A673 (cell line): Measurements from ENCODE around the gene TRPM4. TPM values are rescaled to one million over a fixed set of nuclear protein-coding genes. Genes with fewer than 3 reads are reported as not detected.

Experiments used
- BruUV-seq: library from RNA; stranded (reverse); fragments of 400-500 nt; replicated peaks from 2 replicates; lab custom pipeline; 2021; lab: Mats Ljungman, UMichigan
- CTCF ChIA-PET: fragments of 300-600 bp; sonication (Branson Sonifier 250); formaldehyde crosslinking; loops from one replicate; lab custom pipeline; 2022; ENCODE audit warnings: antibody characterized with exemption; lab: Charles Lee
- POLR2A ChIA-PET: fragments of 300-600 bp; sonication (Branson Sonifier 250); formaldehyde crosslinking; loops from one replicate; lab custom pipeline; 2022; ENCODE audit warnings: antibody characterized with exemption; ENCODE audit not compliant: low non-redundant PET; lab: Charles Lee
- DNase-seq: peaks from one replicate; pipeline ENCODE4 v3.0.0-alpha.2; 2015; ENCODE audit warnings: low spot score
- H3K27ac ChIP-seq: fragments of 200-600 bp; sonication (generic); 2 replicates; pipeline ENCODE4 v1.5.1; 2016; ENCODE audit warnings: mixed run types, low read depth, mild to moderate bottlenecking, mixed read lengths, antibody characterized with exemption, low read length; ENCODE audit not compliant: poor library complexity, severe bottlenecking
- H3K27me3 ChIP-seq: fragments of 200-600 bp; sonication (generic); replicated peaks from 2 replicates; pipeline ENCODE4 v1.6.1; 2017; ENCODE audit warnings: mixed run types, low read depth, mild to moderate bottlenecking, mixed read lengths, antibody characterized with exemption, low read length; ENCODE audit not compliant: insufficient read depth, poor library complexity
- H3K36me3 ChIP-seq: fragments of 200-600 bp; sonication (generic); 2 replicates; pipeline ENCODE4 v1.6.1; 2016; ENCODE audit warnings: mixed run types, mild to moderate bottlenecking, mixed read lengths, antibody characterized with exemption, low read length; ENCODE audit not compliant: insufficient read depth, poor library complexity, severe bottlenecking
- H3K4me1 ChIP-seq: fragments of 200-600 bp; sonication (generic); 2 replicates; pipeline ENCODE4 v1.6.1; 2017; ENCODE audit warnings: mixed run types, mild to moderate bottlenecking, mixed read lengths, antibody characterized with exemption, low read length; ENCODE audit not compliant: insufficient read depth, poor library complexity, severe bottlenecking
- H3K4me3 ChIP-seq: fragments of 200-600 bp; sonication (generic); 2 replicates; pipeline ENCODE4 v1.5.1; 2016; ENCODE audit warnings: low read depth, mixed run types, mild to moderate bottlenecking, mixed read lengths, low read length; ENCODE audit not compliant: poor library complexity, severe bottlenecking
- H3K9me3 ChIP-seq: fragments of 200-600 bp; sonication (generic); 2 replicates; pipeline ENCODE4 v1.6.1; 2016; ENCODE audit warnings: mixed run types, low read depth, mild to moderate bottlenecking, mixed read lengths, antibody characterized with exemption, low read length; ENCODE audit not compliant: poor library complexity, severe bottlenecking
- CTCF ChIP-seq: fragments of 300-800, 200-600 bp; sonication (generic); conservative IDR thresholded peaks from 2 replicates; pipeline ENCODE4 v1.5.1; 2017; ENCODE audit warnings: low read depth, mild to moderate bottlenecking, antibody characterized with exemption, low read length, moderate library complexity, mixed read lengths
- EZH2 ChIP-seq: fragments of 200-600 bp; sonication (generic); IDR thresholded peaks from 2 replicates; pipeline ENCODE4 v1.6.1; 2017; ENCODE audit warnings: borderline replicate concordance, low read depth, mild to moderate bottlenecking, mixed read lengths, antibody characterized with exemption, low read length; ENCODE audit not compliant: poor library complexity, severe bottlenecking
- intact Hi-C: fragments of 100-400 bp; cut with micrococcal nuclease; formaldehyde crosslinking; loops from one replicate; pipeline ENCODE4 v1.10.0; 2022; ENCODE audit not compliant: unreplicated experiment
- total RNA-seq: library from RNA; stranded (reverse); gene quantifications from 2 replicates; pipeline ENCODE4 v1.2.3, GENCODE V29; 2021

The TRPM4 gene
- total RNA-seq, 1 experiment from 2014 or later: 107 TPM

- intact Hi-C loops: no loop called here
- H3K27ac ChIP-seq: no peak overlapping the region
- no TSS peak for BruUV-seq
- no peak overlapping the region for H3K4me3 ChIP-seq
- peaks cover 5% of the 10 kb centered on the region for H3K4me1 ChIP-seq
- no peaks in the 10 kb centered on the region for H3K9me3 ChIP-seq
- H3K27me3 ChIP-seq: no peaks in the 10 kb centered on the region
- POLR2A ChIA-PET: no interaction called here
- TF ChIP-seq EZH2: no peak
- TF ChIP-seq CTCF: no peak
- H3K36me3 ChIP-seq: peaks cover 36% of the 10 kb centered on the region
- no peak for DNase-seq
- CTCF ChIA-PET: no interaction called here
Observed at GRCh38 chr19:49190781-49191180, 33.2 kb downstream of the TRPM4 start.

- DNase-seq: no peak
- POLR2A ChIA-PET: interaction anchor here (0.6 kb wide), 1 partner anchor 674 kb away, joined by 5 read pairs; the partner anchor contains the start of gene PNKP
- no TSS peak for BruUV-seq
Observed at GRCh38 chr19:49193822-49194394, 36.3 kb downstream of the TRPM4 start.

DNA sequence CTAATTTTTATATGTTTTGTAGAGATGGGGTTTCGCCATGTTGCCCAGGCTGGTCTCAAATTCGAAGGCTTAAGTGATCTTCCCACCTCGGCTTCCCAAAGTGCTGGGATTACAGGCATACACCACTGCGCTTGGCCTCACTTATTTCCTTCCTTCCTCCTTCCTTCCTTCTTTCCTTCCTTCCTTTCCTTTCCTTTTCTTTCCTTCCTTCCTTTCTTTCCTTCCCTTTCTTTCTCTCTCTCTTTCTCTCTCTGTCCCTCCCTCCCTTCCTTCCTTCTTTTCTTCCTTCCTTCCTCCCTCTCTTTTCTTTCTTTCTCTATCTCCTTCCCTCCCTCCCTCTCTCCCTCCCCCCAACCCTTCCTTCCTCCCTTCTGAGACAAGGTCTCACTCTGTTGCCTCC, 36.8 kb downstream of the TRPM4 start:
- TF ChIP-seq CTCF (no peak), EZH2 (no peak)
- Histone ChIP-seq H3K4me1 (peaks cover 28% of the 10 kb centered on the region), H3K9me3 (no peaks in the 10 kb centered on the region), H3K27ac (no peak overlapping the region), H3K36me3 (peaks cover 25% of the 10 kb centered on the region), H3K4me3 (no peak overlapping the region), H3K27me3 (no peaks in the 10 kb centered on the region)
- no peak for DNase-seq
- intact Hi-C loops: no loop called here
- CTCF ChIA-PET: interaction anchor here (0.7 to 1.0 kb wide), 2 partner anchors 97 to 1355 kb away, joined by 3 to 6 read pairs; no protein-coding TSS in a partner anchor
- no TSS peak for BruUV-seq
- POLR2A ChIA-PET: no interaction called here

More at GRCh38 chr19:49193822-49194394, 36.3 kb downstream of the TRPM4 start:
- no peaks in the 10 kb centered on the region for H3K27me3 ChIP-seq
- H3K36me3 ChIP-seq: peaks cover 30% of the 10 kb centered on the region
- H3K4me1 ChIP-seq: peaks cover 29% of the 10 kb centered on the region
- H3K4me3 ChIP-seq: no peak overlapping the region
- no peak overlapping the region for H3K27ac ChIP-seq
- no peaks in the 10 kb centered on the region for H3K9me3 ChIP-seq
- no peak for TF ChIP-seq EZH2
- TF ChIP-seq CTCF: no peak
- intact Hi-C loops: no loop called here
- CTCF ChIA-PET: interaction anchor here (0.5 to 0.7 kb wide), 2 partner anchors 1354 to 1358 kb away, joined by 6 to 9 read pairs; no protein-coding TSS in a partner anchor
